HCT116 (cell line): Measurements from ENCODE around the gene NKG7. TPM values are rescaled to one million over a fixed set of nuclear protein-coding genes. Genes with fewer than 3 reads are reported as not detected.

Experiments
- ATAC-seq: fragments of 200-7000 bp; cut with Tn5 transposase; 2 replicates; pipeline ENCODE4 v1.9.1; 2020; ENCODE audit warnings: mild to moderate bottlenecking, moderate library complexity
- BruUV-seq: library from RNA; stranded (reverse); fragments of 400-500 nt; replicated peaks from 2 replicates; lab custom pipeline; 2021; lab: Mats Ljungman, UMichigan
- CTCF ChIA-PET: fragments of 300-600 bp; sonication (Branson Sonifier 250); formaldehyde crosslinking; loops from one replicate; lab custom pipeline; 2021; ENCODE audit warnings: antibody characterized with exemption; lab: Charles Lee
- POLR2A ChIA-PET: fragments of 300-600, 350-600 bp; sonication (Branson Sonifier 250); formaldehyde crosslinking; loops from one replicate; lab custom pipeline; 2021; ENCODE audit warnings: antibody characterized with exemption; lab: Charles Lee
- RAD21 ChIA-PET, 2 experiments: fragments of 300-600 bp; sonication (Branson Sonifier 250); formaldehyde crosslinking; loops; one replicate each; lab custom pipeline; 2023; ENCODE audit warnings: low total read pairs in 2 of 2; ENCODE audit not compliant: uncharacterized antibody in 2 of 2, unreplicated experiment in 2 of 2, low non-redundant PET in 1 of 2; lab: Charles Lee
- DNase-seq: peaks from one replicate; pipeline ENCODE4 v3.0.0-alpha.2; 2010; ENCODE audit warnings: low read depth, low spot score
- H2AFZ ChIP-seq: fragments of 200-600 bp; shearing (Covaris generic), sonication (generic); 2 replicates; pipeline ENCODE4 v1.6.1; 2017; ENCODE audit warnings: low read depth, mixed run types, mixed read lengths, antibody characterized with exemption, low read length; ENCODE audit not compliant: poor library complexity, severe bottlenecking
- H3K27ac ChIP-seq: 2 replicates; pipeline ENCODE4 v1.5.1; 2012; ENCODE audit warnings: low read depth, low read length
- H3K27me3 ChIP-seq: fragments of 200-600 bp; sonication (generic); 2 replicates; pipeline ENCODE4 v1.6.1; 2016; ENCODE audit warnings: mixed run types, low read length, mixed read lengths; ENCODE audit not compliant: insufficient read depth
- H3K36me3 ChIP-seq, 2 experiments: fragments of 200-500 bp in 1 of 2; fragments of 200-600 bp in 1 of 2; sonication (Bioruptor generic) in 1 of 2; sonication (generic) in 1 of 2; 2 replicates each; pipeline versions ENCODE4 v1.5.1 to v1.6.1; 2014 to 2016; ENCODE audit warnings: low read length in 2 of 2, inconsistent platforms in 1 of 2, mixed read lengths in 1 of 2, mixed run types in 1 of 2; ENCODE audit not compliant: insufficient read depth in 2 of 2, control insufficient read depth in 1 of 2
- H3K4me1 ChIP-seq, 2 experiments: fragments of 200-600 bp in 1 of 2; sonication (generic) in 1 of 2; 2 replicates each; pipeline versions ENCODE4 v1.5.1 to v1.6.1; 2012 to 2017; ENCODE audit warnings: low read length in 2 of 2, inconsistent platforms in 1 of 2, mild to moderate bottlenecking in 1 of 2, mixed read lengths in 1 of 2, mixed run types in 1 of 2, moderate library complexity in 1 of 2; ENCODE audit not compliant: insufficient read depth in 2 of 2, control insufficient read depth in 1 of 2
- H3K4me2 ChIP-seq: fragments of 200-600 bp; sonication (generic); 2 replicates; pipeline ENCODE4 v1.6.1; 2017; ENCODE audit warnings: mixed run types, low read length, mixed read lengths
- H3K4me3 ChIP-seq, 2 experiments: fragments of 200-600 bp in 1 of 2; sonication (generic) in 1 of 2; replicated peaks in 1 of 2; 2 replicates each; pipeline ENCODE4 v1.5.1; 2011 to 2016; ENCODE audit warnings: low read length in 2 of 2, control low read depth in 1 of 2, low read depth in 1 of 2, mild to moderate bottlenecking in 1 of 2, mixed read lengths in 1 of 2, mixed run types in 1 of 2
- H3K79me2 ChIP-seq: fragments of 200-600 bp; sonication (generic); 2 replicates; pipeline ENCODE4 v1.6.1; 2017; ENCODE audit warnings: mild to moderate bottlenecking, mixed run types, low read length, moderate library complexity, mixed read lengths; ENCODE audit not compliant: insufficient read depth
- H3K9ac ChIP-seq: fragments of 200-600 bp; sonication (generic); 2 replicates; pipeline ENCODE4 v1.6.1; 2016; ENCODE audit warnings: low read length, mixed read lengths
- H3K9me2 ChIP-seq: fragments of 200-600 bp; sonication (generic), shearing (Covaris generic); 2 replicates; pipeline ENCODE4 v1.6.1; 2017; ENCODE audit warnings: mixed run types, mild to moderate bottlenecking, moderate library complexity; ENCODE audit not compliant: insufficient read depth
- H3K9me3 ChIP-seq, 2 experiments: fragments of 200-500 bp in 1 of 2; fragments of 200-600 bp in 1 of 2; sonication (Bioruptor generic) in 1 of 2; sonication (generic) in 1 of 2; 2 replicates each; pipeline ENCODE4 v1.6.1; 2014 to 2017; ENCODE audit warnings: low read length in 2 of 2, mixed read lengths in 2 of 2, inconsistent platforms in 1 of 2, low read depth in 1 of 2, mild to moderate bottlenecking in 1 of 2, mixed run types in 1 of 2, moderate library complexity in 1 of 2; ENCODE audit not compliant: control insufficient read depth in 1 of 2, insufficient read depth in 1 of 2
- H4K20me1 ChIP-seq: fragments of 200-600 bp; sonication (generic), shearing (Covaris generic); 2 replicates; pipeline ENCODE4 v1.6.1; 2017; ENCODE audit warnings: mixed run types, mild to moderate bottlenecking, moderate library complexity; ENCODE audit not compliant: insufficient read depth
- CBX3 ChIP-seq: IDR thresholded peaks from 2 replicates; pipeline ENCODE4 v1.6.1; 2012; ENCODE audit warnings: low read depth
- EGR1 ChIP-seq: IDR thresholded peaks from 2 replicates; pipeline ENCODE4 v1.6.1; 2012; ENCODE audit warnings: low read depth
- ELF1 ChIP-seq: IDR thresholded peaks from 2 replicates; pipeline ENCODE4 v1.6.1; 2012; ENCODE audit warnings: low read depth, borderline replicate concordance
- EZH2phosphoT487 ChIP-seq: fragments of 200-600 bp; IDR thresholded peaks from 2 replicates; pipeline ENCODE4 v1.6.1; 2018; ENCODE audit warnings: antibody characterized with exemption, borderline replicate concordance
- JUND ChIP-seq: IDR thresholded peaks from 2 replicates; pipeline ENCODE4 v1.6.1; 2012
- POLR2A ChIP-seq: IDR thresholded peaks from 2 replicates; pipeline ENCODE4 v1.7.0; 2011; ENCODE audit warnings: borderline replicate concordance; ENCODE audit not compliant: insufficient read depth, insufficient read length; ENCODE audit errors: extremely low read depth
- RAD21 ChIP-seq: IDR thresholded peaks from 2 replicates; pipeline ENCODE4 v1.6.1; 2012; ENCODE audit warnings: low read depth, mild to moderate bottlenecking
- SIN3A ChIP-seq: IDR thresholded peaks from 2 replicates; pipeline ENCODE4 v1.6.1; 2012; ENCODE audit warnings: low read depth
- SP1 ChIP-seq: IDR thresholded peaks from 2 replicates; pipeline ENCODE4 v1.6.1; 2012; ENCODE audit warnings: low read depth
- SRF ChIP-seq: IDR thresholded peaks from 2 replicates; pipeline ENCODE4 v1.6.1; 2012; ENCODE audit warnings: low read depth
- YY1 ChIP-seq: IDR thresholded peaks from 2 replicates; pipeline ENCODE4 v1.6.1; 2011; ENCODE audit warnings: low read length, low read depth, moderate library complexity, mild to moderate bottlenecking; ENCODE audit not compliant: insufficient replicate concordance; ENCODE audit errors: extremely low read depth
- ZNF274 ChIP-seq: fragments of 200-500 bp; sonication (Bioruptor generic); IDR thresholded peaks from 2 replicates; pipeline ENCODE4 v1.6.1; 2014; ENCODE audit warnings: mild to moderate bottlenecking, low read depth, low read length, inconsistent platforms
- intact Hi-C: fragments of 100-400 bp; cut with micrococcal nuclease; formaldehyde crosslinking; loops from 2 replicates; pipeline ENCODE4 v1.10.0; 2022
- total RNA-seq: library from RNA; stranded (reverse); gene quantifications from one replicate; pipeline ENCODE4 v1.2.1, GENCODE V29; 2021; ENCODE audit not compliant: unreplicated experiment
- TF ChIP-seq, protein P1 (sequence below): IDR thresholded peaks from 2 replicates; pipeline ENCODE4 v1.6.1; 2012; ENCODE audit warnings: low read depth
- TF ChIP-seq, protein P2 (sequence below): IDR thresholded peaks from 2 replicates; pipeline ENCODE4 v1.6.1; 2012
- TF ChIP-seq, protein P3 (sequence below): IDR thresholded peaks from 2 replicates; pipeline ENCODE4 v1.6.1; 2012

The NKG7 gene
- total RNA-seq, 1 experiment from 2014 or later = not detected

DNA sequence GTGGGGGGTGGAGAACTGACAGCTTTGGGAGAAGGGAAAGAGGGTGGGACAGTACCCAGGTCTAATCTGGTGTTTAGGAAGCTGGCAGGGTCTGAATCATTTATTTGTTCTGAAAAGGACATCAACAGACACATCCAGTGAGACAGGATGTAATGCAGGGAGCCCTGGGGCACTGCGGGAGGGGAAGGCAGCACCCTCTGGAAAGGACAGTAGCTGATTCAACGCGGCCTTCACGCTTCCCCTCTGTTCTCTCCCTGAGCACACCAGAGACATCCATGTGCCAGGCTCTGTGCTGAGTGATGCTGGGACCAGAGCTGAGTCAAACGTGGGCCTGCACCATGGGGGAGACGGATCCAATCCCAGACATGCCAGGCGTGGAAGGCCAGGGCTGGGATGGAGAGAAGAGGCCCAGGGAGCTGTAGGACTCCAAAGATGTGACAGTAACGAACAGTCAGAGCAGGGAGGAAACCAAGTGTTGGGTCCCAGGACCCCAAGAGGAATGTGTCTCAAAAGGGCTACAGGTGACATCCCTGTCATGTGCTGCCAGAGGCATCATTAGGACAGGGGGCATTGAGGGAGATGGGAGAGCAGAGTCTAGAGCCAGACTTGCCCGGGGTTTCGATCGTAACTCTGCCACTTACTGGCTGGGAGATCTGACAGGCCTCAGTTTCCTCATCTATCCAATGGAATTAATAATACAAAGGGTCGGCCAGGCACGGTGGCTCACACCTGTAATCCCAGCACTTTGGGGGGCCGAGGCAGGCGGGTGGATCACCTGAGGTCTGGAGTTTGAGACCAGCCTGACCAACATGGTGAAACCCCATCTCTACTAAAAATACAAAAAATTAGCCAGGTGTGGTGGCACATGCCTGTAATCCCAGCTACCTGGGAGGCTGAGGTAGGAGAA, 8.0 kb downstream of the NKG7 start (continued):
- TF ChIP-seq, protein P1, sequence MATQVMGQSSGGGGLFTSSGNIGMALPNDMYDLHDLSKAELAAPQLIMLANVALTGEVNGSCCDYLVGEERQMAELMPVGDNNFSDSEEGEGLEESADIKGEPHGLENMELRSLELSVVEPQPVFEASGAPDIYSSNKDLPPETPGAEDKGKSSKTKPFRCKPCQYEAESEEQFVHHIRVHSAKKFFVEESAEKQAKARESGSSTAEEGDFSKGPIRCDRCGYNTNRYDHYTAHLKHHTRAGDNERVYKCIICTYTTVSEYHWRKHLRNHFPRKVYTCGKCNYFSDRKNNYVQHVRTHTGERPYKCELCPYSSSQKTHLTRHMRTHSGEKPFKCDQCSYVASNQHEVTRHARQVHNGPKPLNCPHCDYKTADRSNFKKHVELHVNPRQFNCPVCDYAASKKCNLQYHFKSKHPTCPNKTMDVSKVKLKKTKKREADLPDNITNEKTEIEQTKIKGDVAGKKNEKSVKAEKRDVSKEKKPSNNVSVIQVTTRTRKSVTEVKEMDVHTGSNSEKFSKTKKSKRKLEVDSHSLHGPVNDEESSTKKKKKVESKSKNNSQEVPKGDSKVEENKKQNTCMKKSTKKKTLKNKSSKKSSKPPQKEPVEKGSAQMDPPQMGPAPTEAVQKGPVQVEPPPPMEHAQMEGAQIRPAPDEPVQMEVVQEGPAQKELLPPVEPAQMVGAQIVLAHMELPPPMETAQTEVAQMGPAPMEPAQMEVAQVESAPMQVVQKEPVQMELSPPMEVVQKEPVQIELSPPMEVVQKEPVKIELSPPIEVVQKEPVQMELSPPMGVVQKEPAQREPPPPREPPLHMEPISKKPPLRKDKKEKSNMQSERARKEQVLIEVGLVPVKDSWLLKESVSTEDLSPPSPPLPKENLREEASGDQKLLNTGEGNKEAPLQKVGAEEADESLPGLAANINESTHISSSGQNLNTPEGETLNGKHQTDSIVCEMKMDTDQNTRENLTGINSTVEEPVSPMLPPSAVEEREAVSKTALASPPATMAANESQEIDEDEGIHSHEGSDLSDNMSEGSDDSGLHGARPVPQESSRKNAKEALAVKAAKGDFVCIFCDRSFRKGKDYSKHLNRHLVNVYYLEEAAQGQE = no peak
- TF ChIP-seq JUND = no peak
- no peak for TF ChIP-seq CBX3
- TF ChIP-seq ZNF274 = no peak
- no peak for TF ChIP-seq ELF1
- no peak for TF ChIP-seq SRF
- TF ChIP-seq, protein P2, sequence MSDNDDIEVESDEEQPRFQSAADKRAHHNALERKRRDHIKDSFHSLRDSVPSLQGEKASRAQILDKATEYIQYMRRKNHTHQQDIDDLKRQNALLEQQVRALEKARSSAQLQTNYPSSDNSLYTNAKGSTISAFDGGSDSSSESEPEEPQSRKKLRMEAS = no peak
- TF ChIP-seq, protein P3, sequence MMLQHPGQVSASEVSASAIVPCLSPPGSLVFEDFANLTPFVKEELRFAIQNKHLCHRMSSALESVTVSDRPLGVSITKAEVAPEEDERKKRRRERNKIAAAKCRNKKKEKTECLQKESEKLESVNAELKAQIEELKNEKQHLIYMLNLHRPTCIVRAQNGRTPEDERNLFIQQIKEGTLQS = no peak

DNA sequence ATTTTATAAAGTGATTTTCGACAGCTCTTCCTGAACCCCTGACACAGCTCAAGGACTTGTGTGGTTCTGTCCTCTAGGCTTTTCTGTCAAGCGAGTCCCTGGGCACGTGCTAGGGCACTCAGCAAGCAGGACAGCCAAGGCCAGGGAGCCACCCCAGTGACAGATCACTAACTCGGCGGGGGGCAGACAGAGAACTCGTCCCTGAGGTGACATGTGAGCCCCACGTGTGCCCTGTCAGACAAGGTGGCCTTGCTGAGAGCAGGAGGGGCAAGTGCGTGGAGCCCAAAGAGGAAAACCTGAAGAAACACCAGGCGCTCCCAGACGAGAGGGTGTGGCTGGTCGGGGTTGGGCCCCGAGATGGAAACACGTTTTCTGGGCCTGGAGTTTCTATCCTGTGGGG, 11.2 kb downstream of the NKG7 start:
- no peaks in the 10 kb centered on the region for H3K36me3 ChIP-seq
- no peak for TF ChIP-seq RAD21
- TF ChIP-seq SRF = no peak
- no peak for TF ChIP-seq JUND
- no peak for TF ChIP-seq SIN3A
- TF ChIP-seq, protein P2 = no peak
- no peak for TF ChIP-seq POLR2A
- TF ChIP-seq YY1 = no peak
- TF ChIP-seq ZNF274 = no peak
- TF ChIP-seq, protein P3 = no peak
- no peak for TF ChIP-seq CBX3
- TF ChIP-seq EZH2phosphoT487 = no peak
- TF ChIP-seq EGR1 = no peak
- TF ChIP-seq SP1 = no peak
- ChIA-PET POLR2A (no interaction called here), CTCF (no interaction called here), RAD21 (no interaction called here)
- H3K4me2 ChIP-seq = no peak overlapping the region
- no peak overlapping the region for H3K27ac ChIP-seq
- DNase-seq (no peak), ATAC-seq (no peak)
- H3K27me3 ChIP-seq = no peaks in the 10 kb centered on the region
- no peak overlapping the region for H3K9ac ChIP-seq
- H3K9me3 ChIP-seq = no peaks in the 10 kb centered on the region
- H3K4me3 ChIP-seq = no peak overlapping the region
- H3K9me2 ChIP-seq = no peaks in the 10 kb centered on the region
- H4K20me1 ChIP-seq = no peaks in the 10 kb centered on the region
- H3K79me2 ChIP-seq = peaks cover 52% of the 10 kb centered on the region
- peaks cover 49 to 57% of the 10 kb centered on the region in 2 experiments for H3K4me1 ChIP-seq
- no peak overlapping the region for H2AFZ ChIP-seq
- intact Hi-C loops = no loop called here
- no TSS peak for BruUV-seq
